HepG2 (cell line): ENCODE results near the gene SYNE1. TPM values are rescaled to one million over a fixed set of nuclear protein-coding genes. Genes with fewer than 3 reads are reported as not detected.

Experiments
- IKZF4 ChIP-seq: sonication (generic); formaldehyde crosslinking; IDR thresholded peaks from 2 replicates; pipeline ENCODE4 v1.5.1; 2020; ENCODE audit warnings: borderline replicate concordance, mild to moderate bottlenecking, low read depth, missing genetic modification reagents; ENCODE audit errors: not compliant biosample characterization
- PHF8 ChIP-seq: sonication (generic); formaldehyde crosslinking; IDR thresholded peaks from 2 replicates; pipeline ENCODE4 v1.5.0; 2020; ENCODE audit warnings: missing genetic modification reagents
- SOX6 ChIP-seq, 2 experiments: fragments of 450-650 bp in 1 of 2; sonication (generic) in 1 of 2; formaldehyde crosslinking in 1 of 2; IDR thresholded peaks; 2 replicates each; pipeline versions ENCODE4 v1.4.0 to v1.6.1; 2017 to 2020; ENCODE audit warnings: antibody characterized with exemption in 1 of 2, mild to moderate bottlenecking in 1 of 2, missing genetic modification reagents in 1 of 2
- ZNF33A ChIP-seq: sonication (generic); formaldehyde crosslinking; IDR thresholded peaks from 2 replicates; pipeline ENCODE4 v1.5.1; 2020; ENCODE audit warnings: missing genetic modification reagents, mild to moderate bottlenecking, moderate library complexity, borderline replicate concordance
- ZSCAN29 ChIP-seq: sonication (generic); formaldehyde crosslinking; conservative IDR thresholded peaks from 2 replicates; pipeline ENCODE4 v1.4.0; 2020; ENCODE audit warnings: mild to moderate bottlenecking, missing genetic modification reagents
- polyA plus RNA-seq, 8 experiments: library from polyadenylated mRNA; depleted of rRNA in 3 of 8; stranded (reverse) in 7 of 8; unstranded in 1 of 8; fragments of >200 nt; fragmentation: Illumina TruSeq in 4 of 8; extraction: Trizol in 4 of 8; gene quantifications; 2 replicates each; pipeline versions ENCODE4 v1.2.1 to v1.2.3, GENCODE V29; 2011 to 2016; ENCODE audit warnings: low read depth in 4 of 8, missing spikeins in 1 of 8, mixed read lengths in 1 of 8; ENCODE audit not compliant: insufficient read depth in 1 of 8
- total RNA-seq, 5 experiments: library from RNA; depleted of rRNA; stranded (reverse); fragments of >200 nt; fragmentation: Illumina TruSeq; extraction: Trizol; gene quantifications; 2 replicates each; pipeline ENCODE4 v1.2.3, GENCODE V29; 2016; ENCODE audit warnings: low read depth in 1 of 5
- TF ChIP-seq, protein P1 (sequence below): sonication (generic); formaldehyde crosslinking; IDR thresholded peaks from 2 replicates; pipeline ENCODE4 v1.8.0; 2022; ENCODE audit warnings: mild to moderate bottlenecking, missing genetic modification reagents
- TF ChIP-seq, protein P2 (sequence below): sonication (generic); formaldehyde crosslinking; IDR thresholded peaks from 2 replicates; pipeline ENCODE4 v1.4.0; 2020; ENCODE audit warnings: low read depth, mild to moderate bottlenecking, missing genetic modification reagents
- TF ChIP-seq, protein P3 (sequence below): sonication (generic); formaldehyde crosslinking; IDR thresholded peaks from 2 replicates; pipeline ENCODE4 v1.4.0; 2020; ENCODE audit warnings: missing genetic modification reagents, mild to moderate bottlenecking, borderline replicate concordance
- TF ChIP-seq, protein P4 (sequence below): sonication (generic); formaldehyde crosslinking; IDR thresholded peaks from 2 replicates; pipeline ENCODE4 v1.5.0; 2020; ENCODE audit warnings: mild to moderate bottlenecking, missing genetic modification reagents
- TF ChIP-seq, protein P5 (sequence below): sonication (generic); formaldehyde crosslinking; conservative IDR thresholded peaks from 2 replicates; pipeline ENCODE4 v1.8.0; 2022; ENCODE audit warnings: mild to moderate bottlenecking, moderate library complexity, missing genetic modification reagents

The SYNE1 gene
- total and polyA plus RNA-seq, 2 of the 13 experiments (the other 11 are each of a cell fraction or from before 2014, with no cell fraction given) = 5.5 to 15.9 TPM

DNA sequence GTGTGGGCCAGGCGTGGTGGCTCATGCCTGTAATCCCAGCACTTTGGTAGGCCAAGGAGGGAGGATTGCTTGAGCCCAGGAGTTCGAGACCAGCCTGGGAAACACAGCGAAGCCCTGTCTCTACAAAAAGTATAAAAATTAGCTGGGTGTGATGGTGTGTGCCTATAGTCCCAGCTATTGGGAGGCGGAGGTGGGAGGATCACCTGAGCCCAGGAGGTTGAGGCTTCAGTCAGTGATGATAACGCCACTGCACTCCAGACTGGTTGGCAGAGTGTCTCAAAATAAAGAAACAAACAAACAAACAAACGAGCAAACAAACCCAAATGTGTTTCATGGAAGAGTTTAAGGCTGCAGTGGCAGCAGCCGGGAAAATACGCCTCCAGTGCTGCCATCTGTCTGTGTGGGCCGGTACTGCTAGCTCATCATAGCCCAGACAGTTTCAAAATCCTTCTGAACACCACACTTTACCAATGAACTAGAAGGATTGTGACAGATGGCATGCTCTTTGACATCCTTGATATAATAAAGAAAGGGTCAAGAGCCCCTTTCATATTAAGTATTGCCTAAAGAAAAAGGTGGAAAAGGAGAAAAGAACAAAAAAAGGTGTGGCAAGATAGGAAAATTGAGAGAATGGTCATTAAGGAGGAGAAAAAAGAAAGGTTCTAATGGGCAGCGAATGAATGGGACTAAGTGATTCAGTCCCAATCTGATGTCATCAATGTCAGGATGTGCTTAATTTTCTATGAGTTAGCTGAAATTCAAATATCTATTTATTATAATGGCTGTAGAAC is 298.6 kb downstream of the SYNE1 start (continued):
- TF ChIP-seq, protein P1, sequence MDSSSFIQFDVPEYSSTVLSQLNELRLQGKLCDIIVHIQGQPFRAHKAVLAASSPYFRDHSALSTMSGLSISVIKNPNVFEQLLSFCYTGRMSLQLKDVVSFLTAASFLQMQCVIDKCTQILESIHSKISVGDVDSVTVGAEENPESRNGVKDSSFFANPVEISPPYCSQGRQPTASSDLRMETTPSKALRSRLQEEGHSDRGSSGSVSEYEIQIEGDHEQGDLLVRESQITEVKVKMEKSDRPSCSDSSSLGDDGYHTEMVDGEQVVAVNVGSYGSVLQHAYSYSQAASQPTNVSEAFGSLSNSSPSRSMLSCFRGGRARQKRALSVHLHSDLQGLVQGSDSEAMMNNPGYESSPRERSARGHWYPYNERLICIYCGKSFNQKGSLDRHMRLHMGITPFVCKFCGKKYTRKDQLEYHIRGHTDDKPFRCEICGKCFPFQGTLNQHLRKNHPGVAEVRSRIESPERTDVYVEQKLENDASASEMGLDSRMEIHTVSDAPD (CRISPR knock-in tag) = no peak
- TF ChIP-seq, protein P2, sequence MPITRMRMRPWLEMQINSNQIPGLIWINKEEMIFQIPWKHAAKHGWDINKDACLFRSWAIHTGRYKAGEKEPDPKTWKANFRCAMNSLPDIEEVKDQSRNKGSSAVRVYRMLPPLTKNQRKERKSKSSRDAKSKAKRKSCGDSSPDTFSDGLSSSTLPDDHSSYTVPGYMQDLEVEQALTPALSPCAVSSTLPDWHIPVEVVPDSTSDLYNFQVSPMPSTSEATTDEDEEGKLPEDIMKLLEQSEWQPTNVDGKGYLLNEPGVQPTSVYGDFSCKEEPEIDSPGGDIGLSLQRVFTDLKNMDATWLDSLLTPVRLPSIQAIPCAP (CRISPR knock-in tag) = no peak
- no peak for TF ChIP-seq ZNF33A (CRISPR knock-in tag)
- no peak for TF ChIP-seq SOX6 (IDR thresholded peaks at IDR 0.05)
- peak; percentile 30; the same call in 1 of the 2 replicates for TF ChIP-seq SOX6 (CRISPR knock-in tag; IDR thresholded peaks at IDR 0.05)
- TF ChIP-seq, protein P3, sequence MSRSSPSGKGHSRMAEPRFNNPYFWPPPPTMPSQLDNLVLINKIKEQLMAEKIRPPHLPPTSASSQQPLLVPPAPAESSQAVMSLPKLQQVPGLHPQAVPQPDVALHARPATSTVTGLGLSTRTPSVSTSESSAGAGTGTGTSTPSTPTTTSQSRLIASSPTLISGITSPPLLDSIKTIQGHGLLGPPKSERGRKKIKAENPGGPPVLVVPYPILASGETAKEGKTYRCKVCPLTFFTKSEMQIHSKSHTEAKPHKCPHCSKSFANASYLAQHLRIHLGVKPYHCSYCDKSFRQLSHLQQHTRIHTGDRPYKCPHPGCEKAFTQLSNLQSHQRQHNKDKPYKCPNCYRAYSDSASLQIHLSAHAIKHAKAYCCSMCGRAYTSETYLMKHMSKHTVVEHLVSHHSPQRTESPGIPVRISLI (CRISPR knock-in tag) = no peak
- TF ChIP-seq IKZF4 (CRISPR knock-in tag) = no peak
- TF ChIP-seq, protein P4, sequence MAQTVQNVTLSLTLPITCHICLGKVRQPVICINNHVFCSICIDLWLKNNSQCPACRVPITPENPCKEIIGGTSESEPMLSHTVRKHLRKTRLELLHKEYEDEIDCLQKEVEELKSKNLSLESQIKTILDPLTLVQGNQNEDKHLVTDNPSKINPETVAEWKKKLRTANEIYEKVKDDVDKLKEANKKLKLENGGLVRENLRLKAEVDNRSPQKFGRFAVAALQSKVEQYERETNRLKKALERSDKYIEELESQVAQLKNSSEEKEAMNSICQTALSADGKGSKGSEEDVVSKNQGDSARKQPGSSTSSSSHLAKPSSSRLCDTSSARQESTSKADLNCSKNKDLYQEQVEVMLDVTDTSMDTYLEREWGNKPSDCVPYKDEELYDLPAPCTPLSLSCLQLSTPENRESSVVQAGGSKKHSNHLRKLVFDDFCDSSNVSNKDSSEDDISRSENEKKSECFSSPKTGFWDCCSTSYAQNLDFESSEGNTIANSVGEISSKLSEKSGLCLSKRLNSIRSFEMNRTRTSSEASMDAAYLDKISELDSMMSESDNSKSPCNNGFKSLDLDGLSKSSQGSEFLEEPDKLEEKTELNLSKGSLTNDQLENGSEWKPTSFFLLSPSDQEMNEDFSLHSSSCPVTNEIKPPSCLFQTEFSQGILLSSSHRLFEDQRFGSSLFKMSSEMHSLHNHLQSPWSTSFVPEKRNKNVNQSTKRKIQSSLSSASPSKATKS (CRISPR knock-in tag) = no peak
- TF ChIP-seq, protein P5, sequence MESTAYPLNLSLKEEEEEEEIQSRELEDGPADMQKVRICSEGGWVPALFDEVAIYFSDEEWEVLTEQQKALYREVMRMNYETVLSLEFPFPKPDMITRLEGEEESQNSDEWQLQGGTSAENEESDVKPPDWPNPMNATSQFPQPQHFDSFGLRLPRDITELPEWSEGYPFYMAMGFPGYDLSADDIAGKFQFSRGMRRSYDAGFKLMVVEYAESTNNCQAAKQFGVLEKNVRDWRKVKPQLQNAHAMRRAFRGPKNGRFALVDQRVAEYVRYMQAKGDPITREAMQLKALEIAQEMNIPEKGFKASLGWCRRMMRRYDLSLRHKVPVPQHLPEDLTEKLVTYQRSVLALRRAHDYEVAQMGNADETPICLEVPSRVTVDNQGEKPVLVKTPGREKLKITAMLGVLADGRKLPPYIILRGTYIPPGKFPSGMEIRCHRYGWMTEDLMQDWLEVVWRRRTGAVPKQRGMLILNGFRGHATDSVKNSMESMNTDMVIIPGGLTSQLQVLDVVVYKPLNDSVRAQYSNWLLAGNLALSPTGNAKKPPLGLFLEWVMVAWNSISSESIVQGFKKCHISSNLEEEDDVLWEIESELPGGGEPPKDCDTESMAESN (CRISPR knock-in tag) = no peak
- TF ChIP-seq PHF8 (CRISPR knock-in tag) = no peak
- no peak for TF ChIP-seq ZSCAN29 (CRISPR knock-in tag)
